GM12878 (cell line): Measurements from ENCODE around the gene GLB1L. TPM values are rescaled to one million over a fixed set of nuclear protein-coding genes. Genes with fewer than 3 reads are reported as not detected.
A peak's percentile ranks its signal among the peaks of the same experiment; 100 is the strongest.

Experiments used
- HCFC1 ChIP-seq: fragments of 150-350 bp; IDR thresholded peaks from 2 replicates; pipeline ENCODE4 v1.6.1; 2014; ENCODE audit warnings: low read length
- JUND ChIP-seq: IDR thresholded peaks from 2 replicates; pipeline ENCODE4 v1.6.1; 2012; ENCODE audit warnings: low read depth, mild to moderate bottlenecking, low read length, improper control_type of control experiment, moderate library complexity
- MEF2A ChIP-seq: IDR thresholded peaks from 2 replicates; pipeline ENCODE4 v1.6.1; 2011; ENCODE audit warnings: low read depth, mild to moderate bottlenecking, low read length, moderate library complexity; ENCODE audit not compliant: insufficient read depth
- NR2C1 ChIP-seq: fragments of 450-650 bp; IDR thresholded peaks from 2 replicates; pipeline ENCODE4 v1.6.1; 2017; ENCODE audit warnings: antibody characterized with exemption, mild to moderate bottlenecking, moderate library complexity
- NR2C2 ChIP-seq: IDR thresholded peaks from 2 replicates; pipeline ENCODE4 v1.6.1; 2011; ENCODE audit warnings: borderline replicate concordance, low read depth; ENCODE audit not compliant: control insufficient read depth, insufficient read length
- PAX8 ChIP-seq: fragments of 450-650 bp; IDR thresholded peaks from 2 replicates; pipeline ENCODE4 v1.6.1; 2017; ENCODE audit warnings: mild to moderate bottlenecking, moderate library complexity
- POU2F2 ChIP-seq: IDR thresholded peaks from 3 replicates; pipeline ENCODE4 v1.6.1; 2011; ENCODE audit warnings: low read depth, mild to moderate bottlenecking, low read length, borderline replicate concordance
- RAD21 ChIP-seq: IDR thresholded peaks from 2 replicates; pipeline ENCODE4 v1.6.1; 2011; ENCODE audit warnings: mild to moderate bottlenecking, low read depth, low read length, moderate library complexity; ENCODE audit not compliant: insufficient read depth
- RFX5 ChIP-seq: IDR thresholded peaks from 2 replicates; pipeline ENCODE4 v1.6.1; 2011; ENCODE audit warnings: low read depth, low read length, improper control_type of control experiment
- SP1 ChIP-seq: IDR thresholded peaks from one replicate; pipeline ENCODE4 v1.6.1; 2011; ENCODE audit warnings: low read depth, low read length
- SUPT20H ChIP-seq: IDR thresholded peaks from 2 replicates; pipeline ENCODE4 v1.6.1; 2011; ENCODE audit warnings: low read depth, mild to moderate bottlenecking, low read length, moderate library complexity, borderline replicate concordance; ENCODE audit not compliant: control insufficient read depth
- ZNF217 ChIP-seq: fragments of 450-650 bp; IDR thresholded peaks from 2 replicates; pipeline ENCODE4 v1.6.1; 2017; ENCODE audit warnings: antibody characterized with exemption, mild to moderate bottlenecking
- polyA plus RNA-seq, 11 experiments: library from polyadenylated mRNA; depleted of rRNA in 4 of 11; unstranded in 6 of 11; stranded (reverse) in 5 of 11; fragments of >200 nt; fragmentation: Nextera tagmentation in 4 of 11; fragmentation: Illumina TruSeq in 1 of 11; extraction: Ambion mirVana in 4 of 11; extraction: Trizol in 1 of 11; gene quantifications; 1 replicate in 1 of 11; 2 replicates in 10 of 11; pipeline versions ENCODE4 v1.2.1 to v1.2.3, GENCODE V29; 2011 to 2016; ENCODE audit warnings: inconsistent platforms in 2 of 11, missing spikeins in 2 of 11, low read depth in 1 of 11
- total RNA-seq, 4 experiments: library from RNA; depleted of rRNA in 3 of 4; stranded (reverse); fragments of >200 nt in 3 of 4; fragmentation: Illumina TruSeq in 1 of 4; extraction: Trizol in 1 of 4; gene quantifications; 2 replicates each; pipeline versions ENCODE4 v1.2.1 to v1.2.3, GENCODE V29; 2013 to 2021
- TF ChIP-seq, protein P1 (sequence below): fragments of 450-650 bp; IDR thresholded peaks from 2 replicates; pipeline ENCODE4 v1.6.1; 2017; ENCODE audit warnings: mild to moderate bottlenecking
- TF ChIP-seq, protein P2 (sequence below): fragments of 450-650 bp; formaldehyde crosslinking; IDR thresholded peaks from 2 replicates; pipeline ENCODE4 v1.4.0; 2020; ENCODE audit warnings: mild to moderate bottlenecking, moderate library complexity
- TF ChIP-seq, protein P3 (sequence below): IDR thresholded peaks from 2 replicates; pipeline ENCODE4 v1.6.1; 2011; ENCODE audit warnings: low read depth, low read length, improper control_type of control experiment, borderline replicate concordance
- TF ChIP-seq, protein P4 (sequence below): fragments of 150-350 bp; IDR thresholded peaks from 2 replicates; pipeline ENCODE4 v1.6.1; 2014; ENCODE audit warnings: mild to moderate bottlenecking, low read depth, low read length
- TF ChIP-seq, protein P5 (sequence below): IDR thresholded peaks from 2 replicates; pipeline ENCODE4 v1.6.1; 2011; ENCODE audit warnings: mild to moderate bottlenecking, low read depth, low read length, moderate library complexity; ENCODE audit not compliant: insufficient replicate concordance
- TF ChIP-seq, protein P6 (sequence below): IDR thresholded peaks from 2 replicates; pipeline ENCODE4 v1.6.1; 2012; ENCODE audit warnings: low read length, inconsistent platforms

GLB1L gene
- total and polyA plus RNA-seq, 10 of the 15 experiments (the other 5 are each of a cell fraction or from before 2014, with no cell fraction given): 0.29 to 4.6 (median 2.7) TPM

DNA sequence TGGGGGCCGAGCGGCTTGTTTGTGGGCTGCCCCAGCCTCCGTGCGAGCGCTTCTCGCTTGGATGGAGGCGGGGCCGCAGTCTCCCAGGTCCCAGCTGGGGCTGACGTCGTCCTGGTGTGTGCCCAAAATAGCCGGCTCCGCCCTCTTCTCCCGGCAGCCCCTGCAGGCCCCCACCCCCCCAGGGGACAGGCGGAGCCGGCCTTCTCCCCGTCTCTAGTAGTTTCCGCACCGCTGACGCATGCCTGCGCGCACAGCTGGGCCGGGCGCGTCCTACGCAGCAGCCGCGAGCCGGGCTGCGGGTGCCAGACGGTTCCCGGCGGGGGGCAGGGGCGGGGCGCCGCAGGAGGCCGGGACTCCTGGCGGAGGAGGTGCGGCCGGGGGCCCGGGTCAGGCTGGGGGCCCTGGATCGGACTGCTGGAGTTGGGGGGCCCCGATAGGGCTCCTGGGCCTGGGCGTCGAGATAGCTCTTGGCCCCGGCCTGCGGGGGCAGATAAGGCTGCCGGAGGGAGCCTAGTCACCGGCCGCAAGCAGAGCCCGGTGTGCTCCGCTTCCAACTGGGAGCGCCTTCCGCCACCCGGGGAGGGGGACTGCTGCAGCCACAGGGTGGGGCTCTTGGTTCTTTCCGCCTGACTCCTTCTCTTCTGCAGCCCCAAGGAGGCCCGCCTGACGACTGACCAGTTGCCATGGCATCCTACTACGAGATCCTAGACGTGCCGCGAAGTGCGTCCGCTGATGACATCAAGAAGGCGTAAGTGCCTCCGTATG, 34.1 kb upstream of the GLB1L start, which contains the start of gene DNAJB2 (continued):
- TF ChIP-seq SP1: peak; percentile 74
- TF ChIP-seq ZNF217: peak; percentile 75
- TF ChIP-seq RFX5: peak; percentile 59; the same call in 1 of the 2 replicates
- no peak for TF ChIP-seq NR2C1
- TF ChIP-seq POU2F2: peak; percentile 76; the same call in 2 of the 3 replicates
- TF ChIP-seq, protein P1, sequence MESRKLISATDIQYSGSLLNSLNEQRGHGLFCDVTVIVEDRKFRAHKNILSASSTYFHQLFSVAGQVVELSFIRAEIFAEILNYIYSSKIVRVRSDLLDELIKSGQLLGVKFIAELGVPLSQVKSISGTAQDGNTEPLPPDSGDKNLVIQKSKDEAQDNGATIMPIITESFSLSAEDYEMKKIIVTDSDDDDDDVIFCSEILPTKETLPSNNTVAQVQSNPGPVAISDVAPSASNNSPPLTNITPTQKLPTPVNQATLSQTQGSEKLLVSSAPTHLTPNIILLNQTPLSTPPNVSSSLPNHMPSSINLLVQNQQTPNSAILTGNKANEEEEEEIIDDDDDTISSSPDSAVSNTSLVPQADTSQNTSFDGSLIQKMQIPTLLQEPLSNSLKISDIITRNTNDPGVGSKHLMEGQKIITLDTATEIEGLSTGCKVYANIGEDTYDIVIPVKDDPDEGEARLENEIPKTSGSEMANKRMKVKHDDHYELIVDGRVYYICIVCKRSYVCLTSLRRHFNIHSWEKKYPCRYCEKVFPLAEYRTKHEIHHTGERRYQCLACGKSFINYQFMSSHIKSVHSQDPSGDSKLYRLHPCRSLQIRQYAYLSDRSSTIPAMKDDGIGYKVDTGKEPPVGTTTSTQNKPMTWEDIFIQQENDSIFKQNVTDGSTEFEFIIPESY: no peak
- TF ChIP-seq, protein P2, sequence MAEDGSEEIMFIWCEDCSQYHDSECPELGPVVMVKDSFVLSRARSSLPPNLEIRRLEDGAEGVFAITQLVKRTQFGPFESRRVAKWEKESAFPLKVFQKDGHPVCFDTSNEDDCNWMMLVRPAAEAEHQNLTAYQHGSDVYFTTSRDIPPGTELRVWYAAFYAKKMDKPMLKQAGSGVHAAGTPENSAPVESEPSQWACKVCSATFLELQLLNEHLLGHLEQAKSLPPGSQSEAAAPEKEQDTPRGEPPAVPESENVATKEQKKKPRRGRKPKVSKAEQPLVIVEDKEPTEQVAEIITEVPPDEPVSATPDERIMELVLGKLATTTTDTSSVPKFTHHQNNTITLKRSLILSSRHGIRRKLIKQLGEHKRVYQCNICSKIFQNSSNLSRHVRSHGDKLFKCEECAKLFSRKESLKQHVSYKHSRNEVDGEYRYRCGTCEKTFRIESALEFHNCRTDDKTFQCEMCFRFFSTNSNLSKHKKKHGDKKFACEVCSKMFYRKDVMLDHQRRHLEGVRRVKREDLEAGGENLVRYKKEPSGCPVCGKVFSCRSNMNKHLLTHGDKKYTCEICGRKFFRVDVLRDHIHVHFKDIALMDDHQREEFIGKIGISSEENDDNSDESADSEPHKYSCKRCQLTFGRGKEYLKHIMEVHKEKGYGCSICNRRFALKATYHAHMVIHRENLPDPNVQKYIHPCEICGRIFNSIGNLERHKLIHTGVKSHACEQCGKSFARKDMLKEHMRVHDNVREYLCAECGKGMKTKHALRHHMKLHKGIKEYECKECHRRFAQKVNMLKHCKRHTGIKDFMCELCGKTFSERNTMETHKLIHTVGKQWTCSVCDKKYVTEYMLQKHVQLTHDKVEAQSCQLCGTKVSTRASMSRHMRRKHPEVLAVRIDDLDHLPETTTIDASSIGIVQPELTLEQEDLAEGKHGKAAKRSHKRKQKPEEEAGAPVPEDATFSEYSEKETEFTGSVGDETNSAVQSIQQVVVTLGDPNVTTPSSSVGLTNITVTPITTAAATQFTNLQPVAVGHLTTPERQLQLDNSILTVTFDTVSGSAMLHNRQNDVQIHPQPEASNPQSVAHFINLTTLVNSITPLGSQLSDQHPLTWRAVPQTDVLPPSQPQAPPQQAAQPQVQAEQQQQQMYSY (CRISPR knock-in tag): no peak
- no peak for TF ChIP-seq PAX8
- TF ChIP-seq NR2C2: no peak
- peak; percentile 99 for TF ChIP-seq MEF2A
- TF ChIP-seq, protein P3, sequence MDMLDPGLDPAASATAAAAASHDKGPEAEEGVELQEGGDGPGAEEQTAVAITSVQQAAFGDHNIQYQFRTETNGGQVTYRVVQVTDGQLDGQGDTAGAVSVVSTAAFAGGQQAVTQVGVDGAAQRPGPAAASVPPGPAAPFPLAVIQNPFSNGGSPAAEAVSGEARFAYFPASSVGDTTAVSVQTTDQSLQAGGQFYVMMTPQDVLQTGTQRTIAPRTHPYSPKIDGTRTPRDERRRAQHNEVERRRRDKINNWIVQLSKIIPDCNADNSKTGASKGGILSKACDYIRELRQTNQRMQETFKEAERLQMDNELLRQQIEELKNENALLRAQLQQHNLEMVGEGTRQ: no peak
- TF ChIP-seq, protein P4, sequence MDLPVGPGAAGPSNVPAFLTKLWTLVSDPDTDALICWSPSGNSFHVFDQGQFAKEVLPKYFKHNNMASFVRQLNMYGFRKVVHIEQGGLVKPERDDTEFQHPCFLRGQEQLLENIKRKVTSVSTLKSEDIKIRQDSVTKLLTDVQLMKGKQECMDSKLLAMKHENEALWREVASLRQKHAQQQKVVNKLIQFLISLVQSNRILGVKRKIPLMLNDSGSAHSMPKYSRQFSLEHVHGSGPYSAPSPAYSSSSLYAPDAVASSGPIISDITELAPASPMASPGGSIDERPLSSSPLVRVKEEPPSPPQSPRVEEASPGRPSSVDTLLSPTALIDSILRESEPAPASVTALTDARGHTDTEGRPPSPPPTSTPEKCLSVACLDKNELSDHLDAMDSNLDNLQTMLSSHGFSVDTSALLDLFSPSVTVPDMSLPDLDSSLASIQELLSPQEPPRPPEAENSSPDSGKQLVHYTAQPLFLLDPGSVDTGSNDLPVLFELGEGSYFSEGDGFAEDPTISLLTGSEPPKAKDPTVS: peak; percentile 61; the same call in 1 of the 2 replicates
- TF ChIP-seq, protein P5, sequence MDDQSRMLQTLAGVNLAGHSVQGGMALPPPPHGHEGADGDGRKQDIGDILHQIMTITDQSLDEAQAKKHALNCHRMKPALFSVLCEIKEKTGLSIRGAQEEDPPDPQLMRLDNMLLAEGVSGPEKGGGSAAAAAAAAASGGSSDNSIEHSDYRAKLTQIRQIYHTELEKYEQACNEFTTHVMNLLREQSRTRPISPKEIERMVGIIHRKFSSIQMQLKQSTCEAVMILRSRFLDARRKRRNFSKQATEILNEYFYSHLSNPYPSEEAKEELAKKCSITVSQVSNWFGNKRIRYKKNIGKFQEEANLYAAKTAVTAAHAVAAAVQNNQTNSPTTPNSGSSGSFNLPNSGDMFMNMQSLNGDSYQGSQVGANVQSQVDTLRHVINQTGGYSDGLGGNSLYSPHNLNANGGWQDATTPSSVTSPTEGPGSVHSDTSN: no peak
- TF ChIP-seq SUPT20H: no peak
- peak; percentile 44 for TF ChIP-seq HCFC1
- TF ChIP-seq JUND: peak; percentile 79
- no peak for TF ChIP-seq RAD21
- TF ChIP-seq, protein P6, sequence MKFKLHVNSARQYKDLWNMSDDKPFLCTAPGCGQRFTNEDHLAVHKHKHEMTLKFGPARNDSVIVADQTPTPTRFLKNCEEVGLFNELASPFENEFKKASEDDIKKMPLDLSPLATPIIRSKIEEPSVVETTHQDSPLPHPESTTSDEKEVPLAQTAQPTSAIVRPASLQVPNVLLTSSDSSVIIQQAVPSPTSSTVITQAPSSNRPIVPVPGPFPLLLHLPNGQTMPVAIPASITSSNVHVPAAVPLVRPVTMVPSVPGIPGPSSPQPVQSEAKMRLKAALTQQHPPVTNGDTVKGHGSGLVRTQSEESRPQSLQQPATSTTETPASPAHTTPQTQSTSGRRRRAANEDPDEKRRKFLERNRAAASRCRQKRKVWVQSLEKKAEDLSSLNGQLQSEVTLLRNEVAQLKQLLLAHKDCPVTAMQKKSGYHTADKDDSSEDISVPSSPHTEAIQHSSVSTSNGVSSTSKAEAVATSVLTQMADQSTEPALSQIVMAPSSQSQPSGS: peak; percentile 99
